CD4-positive, alpha-beta T cell (primary cell): ENCODE results near the gene ADAMTS7. TPM values are rescaled to one million over a fixed set of nuclear protein-coding genes. Genes with fewer than 3 reads are reported as not detected.
"Not testable (repeated sequence)": the region's sequence is repeated elsewhere in the genome, so short reads cannot be mapped to it uniquely, and the experiment has no call there.

Experiments used
- ATAC-seq: fragments of 200-7000 bp; cut with Tn5 transposase; one replicate; pipeline ENCODE4 v1.10.0; 2022; ENCODE audit warnings: mild to moderate bottlenecking; ENCODE audit not compliant: poor library complexity
- CTCF ChIA-PET: fragments of 350-600 bp; sonication (Branson Sonifier 250); formaldehyde crosslinking; loops from one replicate; lab custom pipeline; 2021; ENCODE audit warnings: antibody characterized with exemption, inconsistent platforms; lab: Charles Lee
- POLR2A ChIA-PET: fragments of 350-600 bp; sonication (Branson Sonifier 250); formaldehyde crosslinking; loops from one replicate; lab custom pipeline; 2021; ENCODE audit warnings: antibody characterized with exemption, inconsistent platforms; lab: Charles Lee
- DNase-seq, 14 experiments: peaks; one replicate each; pipeline ENCODE4 v3.0.0-alpha.2; 2013 to 2020; ENCODE audit warnings: mixed read lengths in 2 of 14
- H3K27ac ChIP-seq, 2 donors: one replicate each; pipeline versions ENCODE4 v1.5.1 to v1.7.0; 2013; ENCODE audit warnings: low read length in 2 of 2, low read depth in 1 of 2, mild to moderate bottlenecking in 1 of 2
- H3K27me3 ChIP-seq, 2 experiments: 1 replicate in 1 of 2; 2 replicates in 1 of 2; pipeline versions ENCODE4 v1.6.1 to v1.7.0; 2013; ENCODE audit warnings: low read length in 2 of 2, control low read depth in 1 of 2, mild to moderate bottlenecking in 1 of 2, moderate library complexity in 1 of 2; ENCODE audit not compliant: insufficient read depth in 2 of 2, control insufficient read depth in 1 of 2
- H3K36me3 ChIP-seq: one replicate; pipeline ENCODE4 v1.6.1; 2013; ENCODE audit warnings: low read length, control low read depth; ENCODE audit not compliant: insufficient read depth
- H3K4me1 ChIP-seq: one replicate; pipeline ENCODE4 v1.6.1; 2013; ENCODE audit warnings: low read length, control low read depth; ENCODE audit not compliant: insufficient read depth
- H3K4me3 ChIP-seq: one replicate; pipeline ENCODE4 v1.5.1; 2013; ENCODE audit warnings: mild to moderate bottlenecking, low read length, moderate library complexity
- H3K9me3 ChIP-seq, 2 experiments: 1 replicate in 1 of 2; 2 replicates in 1 of 2; pipeline versions ENCODE4 v1.6.1 to v1.7.0; 2013; ENCODE audit warnings: low read length in 2 of 2, mild to moderate bottlenecking in 2 of 2, control low read depth in 1 of 2, moderate library complexity in 1 of 2; ENCODE audit not compliant: control insufficient read depth in 1 of 2, insufficient read depth in 1 of 2
- H3K27ac Mint-ChIP-seq: one replicate; pipeline ENCODE4 v1.8.0; 2020; ENCODE audit warnings: mixed read lengths
- H3K27me3 Mint-ChIP-seq: one replicate; pipeline ENCODE4 v1.8.0; 2021; ENCODE audit warnings: mixed read lengths
- H3K36me3 Mint-ChIP-seq: one replicate; pipeline ENCODE4 v1.8.0; 2021; ENCODE audit warnings: low read depth, mixed read lengths
- H3K4me1 Mint-ChIP-seq: one replicate; pipeline ENCODE4 v1.8.0; 2021; ENCODE audit warnings: low read depth, mixed read lengths
- H3K4me3 Mint-ChIP-seq: one replicate; pipeline ENCODE4 v1.8.0; 2020; ENCODE audit warnings: mild to moderate bottlenecking, mixed read lengths
- H3K9me3 Mint-ChIP-seq: one replicate; pipeline ENCODE4 v1.8.0; 2020; ENCODE audit warnings: mixed read lengths
- CTCF ChIP-seq: fragments of 200-600 bp; IDR thresholded peaks from one replicate; pipeline ENCODE4 v1.8.0; 2022; ENCODE audit warnings: antibody characterized with exemption, mild to moderate bottlenecking
- intact Hi-C, 2 experiments: fragments of 100-400 bp; cut with DNase I in 1 of 2; cut with micrococcal nuclease in 1 of 2; formaldehyde crosslinking; loops; one replicate each; pipeline versions ENCODE4 v1.15.1 to v1.9.0; 2023 to 2025; cut with DNase I, micrococcal nuclease
- total RNA-seq, 174 experiments: library from RNA in 2 of 174; stranded (reverse) in 2 of 174; gene quantifications; one replicate each; pipeline ENCODE4 v1.2.3 and lab custom pipeline; 2021 to 2026

ADAMTS7 gene
- total RNA-seq, 2 experiments from 2014 or later: 0.11 to 0.30 TPM

DNA sequence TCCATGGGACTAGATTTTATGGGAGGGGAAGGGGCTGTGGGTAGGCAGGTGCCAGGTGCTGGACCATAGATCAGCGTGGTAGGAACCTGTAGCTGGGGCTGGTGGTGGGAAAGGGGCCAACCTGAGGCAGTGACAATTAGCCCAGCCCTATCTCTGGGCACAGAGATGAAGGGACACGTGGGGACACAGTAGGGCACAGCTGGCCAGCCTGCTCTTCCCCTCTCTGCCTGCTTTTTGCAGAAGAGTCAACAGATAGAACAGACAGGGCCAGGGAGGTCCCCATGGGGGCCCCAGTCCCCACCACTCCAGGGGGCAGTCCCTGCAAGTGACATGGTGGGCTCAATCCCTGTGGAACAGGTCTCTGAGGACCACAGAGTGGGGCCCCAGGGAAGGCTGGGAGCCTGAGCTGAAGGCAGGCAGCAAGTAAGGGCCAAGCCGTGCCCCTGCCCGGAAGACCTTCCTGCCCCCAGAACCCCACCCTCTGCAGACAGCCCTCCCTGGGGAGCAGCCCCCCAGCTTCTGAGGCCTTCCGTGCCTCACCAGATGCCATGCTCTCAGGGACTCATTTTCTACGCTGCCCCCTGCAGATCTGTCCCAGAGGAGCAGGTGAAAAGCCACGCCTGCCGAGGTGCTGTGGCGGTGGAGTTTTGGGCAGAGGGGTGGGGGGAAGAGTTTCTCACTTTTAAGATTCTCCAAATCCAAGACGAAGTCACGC, 52.6 kb downstream of the ADAMTS7 start:
- DNase-seq, H3K36me3 ChIP-seq, H3K27me3 ChIP-seq, H3K36me3 Mint-ChIP-seq, H3K9me3 Mint-ChIP-seq, H3K4me3 ChIP-seq, CTCF ChIA-PET, H3K27me3 Mint-ChIP-seq, H3K27ac ChIP-seq, POLR2A ChIA-PET, H3K9me3 ChIP-seq, H3K4me3 Mint-ChIP-seq, ATAC-seq: not testable (repeated sequence)
- H3K4me1 ChIP-seq: peaks cover 35% of the 10 kb centered on the region
- intact Hi-C loops: loop anchor here (5.0 to 10.0 kb wide), 3 partner anchors 54 to 426 kb away; partner anchors contain the start of genes ADAMTS7 (in 1 of the 2) and MORF4L1 (in 1 of the 2)
- Mint-ChIP-seq H3K27ac (peak overlapping the region; percentile 36), H3K4me1 (peaks cover 24% of the 10 kb centered on the region)

DNA sequence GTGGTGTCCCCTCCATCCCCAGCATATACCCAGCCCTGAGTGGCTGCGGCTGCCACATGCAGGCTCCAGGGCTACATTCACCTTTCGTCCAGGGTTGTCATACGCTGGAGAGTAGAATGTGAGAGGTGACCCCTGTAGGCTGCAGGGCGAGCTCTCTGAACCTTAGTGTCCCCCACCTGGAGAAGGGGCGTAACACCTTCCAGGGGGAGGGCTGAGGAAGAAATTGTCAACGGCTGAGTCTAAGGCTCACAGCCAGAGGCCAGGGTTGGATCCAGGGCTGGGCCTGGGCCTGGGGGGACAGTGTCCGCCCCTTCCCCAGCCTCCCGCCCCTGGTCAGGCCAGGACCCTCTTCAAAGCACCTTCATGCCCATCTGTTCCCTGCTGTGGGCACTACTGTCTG, 53.2 kb downstream of the ADAMTS7 start:
- H3K9me3 ChIP-seq, H3K4me3 ChIP-seq, H3K27me3 ChIP-seq, H3K4me3 Mint-ChIP-seq, POLR2A ChIA-PET, H3K36me3 ChIP-seq, H3K27ac ChIP-seq, ATAC-seq, H3K27me3 Mint-ChIP-seq, H3K36me3 Mint-ChIP-seq, DNase-seq, H3K27ac Mint-ChIP-seq, CTCF ChIA-PET, H3K9me3 Mint-ChIP-seq: not testable (repeated sequence)
- peaks cover 35% of the 10 kb centered on the region for H3K4me1 ChIP-seq
- H3K4me1 Mint-ChIP-seq: peaks cover 20% of the 10 kb centered on the region
- intact Hi-C loops: loop anchor here (5.0 to 10.0 kb wide), 3 partner anchors 54 to 427 kb away; partner anchors contain the start of genes ADAMTS7 (in 1 of the 2) and MORF4L1 (in 1 of the 2)

- H3K9me3 ChIP-seq: no peaks in the 10 kb centered on the region
- Mint-ChIP-seq H3K4me1 (peaks cover 20% of the 10 kb centered on the region), H3K9me3 (no peaks in the 10 kb centered on the region), H3K36me3 (no peaks in the 10 kb centered on the region), H3K27ac (no peak overlapping the region), H3K27me3 (no peaks in the 10 kb centered on the region), H3K4me3 (no peak overlapping the region)
- intact Hi-C loops: loop anchor here (5.0 to 10.0 kb wide), 3 partner anchors 55 to 427 kb away; partner anchors contain the start of genes ADAMTS7 (in 1 of the 2) and MORF4L1 (in 1 of the 2)
- ATAC-seq: no peak
- DNase-seq: no peak
- H3K27me3 ChIP-seq: no peaks in the 10 kb centered on the region
- no peak overlapping the region for H3K4me3 ChIP-seq
- no peak for TF ChIP-seq CTCF
- ChIA-PET POLR2A (no interaction called here), CTCF (interaction anchor here (0.6 kb wide), 1 partner anchor 609 kb away, joined by 3 read pairs; the partner anchor contains the start of gene IDH3A)
- H3K4me1 ChIP-seq: peaks cover 34% of the 10 kb centered on the region
- no peak overlapping the region for H3K27ac ChIP-seq
- no peaks in the 10 kb centered on the region for H3K36me3 ChIP-seq
Observed at GRCh38 chr15:78757636-78757905, 53.7 kb downstream of the ADAMTS7 start.

DNA sequence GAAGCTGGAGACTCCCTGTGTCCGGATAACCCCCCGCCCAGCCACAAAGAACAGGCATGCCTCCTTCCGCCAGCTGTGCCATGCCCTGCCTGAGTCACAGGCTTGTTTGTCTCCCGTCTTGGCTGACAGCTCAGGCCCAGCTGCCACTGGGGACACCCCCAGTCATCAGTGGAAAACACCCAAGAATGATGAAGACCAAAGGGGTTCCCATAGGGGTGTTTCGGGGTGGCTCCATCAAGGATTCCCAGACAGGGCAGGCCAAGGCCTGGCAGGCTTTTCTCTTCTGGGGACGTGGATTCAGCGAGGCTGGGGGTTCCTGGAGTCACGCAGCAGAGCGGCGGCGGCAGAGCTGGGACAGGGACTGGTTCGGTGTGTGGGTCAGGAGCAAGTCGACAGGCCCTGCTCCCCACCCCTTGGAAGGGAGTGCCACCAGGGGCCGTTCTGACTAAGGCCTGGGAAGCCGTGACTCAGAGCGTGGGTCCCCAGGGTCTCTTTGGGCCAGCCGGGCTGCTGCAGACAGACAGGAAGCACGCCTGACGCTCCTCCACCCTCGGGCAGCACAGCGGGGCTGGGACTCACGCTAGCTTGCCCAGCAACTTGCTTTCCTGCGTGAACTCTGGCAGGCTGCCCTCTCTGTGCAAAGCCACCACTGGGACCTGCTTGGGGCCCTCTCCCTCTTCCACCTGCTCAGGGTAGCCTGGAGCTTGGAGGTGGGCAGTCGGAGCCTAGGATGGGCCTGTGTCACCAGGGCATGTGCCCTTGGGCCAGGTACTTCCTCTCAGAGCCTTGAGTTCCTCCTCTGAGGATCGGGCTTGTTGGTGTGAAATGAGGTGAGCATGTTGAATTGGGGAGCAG, 54.3 kb downstream of the ADAMTS7 start:
- H3K27ac Mint-ChIP-seq: peak overlapping the region; percentile 44
- POLR2A ChIA-PET, H3K9me3 ChIP-seq, H3K4me3 ChIP-seq, H3K27me3 Mint-ChIP-seq, H3K9me3 Mint-ChIP-seq, H3K36me3 Mint-ChIP-seq, H3K36me3 ChIP-seq, ATAC-seq, H3K27ac ChIP-seq, H3K4me3 Mint-ChIP-seq, H3K27me3 ChIP-seq: not testable (repeated sequence)
- peak in 5 of 14 experiments; percentile 17 to 57 (median 39) for DNase-seq
- peaks cover 29% of the 10 kb centered on the region for H3K4me1 ChIP-seq
- peaks cover 18% of the 10 kb centered on the region for H3K4me1 Mint-ChIP-seq
- intact Hi-C loops: loop anchor here (5.0 to 10.0 kb wide), 3 partner anchors 55 to 428 kb away; partner anchors contain the start of genes ADAMTS7 (in 1 of the 2) and MORF4L1 (in 1 of the 2)
- CTCF ChIA-PET: interaction anchor here (0.6 to 2.2 kb wide), 3 partner anchors 55 to 608 kb away, joined by 3 to 5 read pairs (median 3); partner anchors contain the start of genes ADAMTS7 and IDH3A
